HS-27A (cell line): ENCODE measurements around the gene CYP3A5.
"Not testable (repeated sequence)": the region's sequence is repeated elsewhere in the genome, so short reads cannot be mapped to it uniquely, and the experiment has no call there.

ENCODE experiments used
- DNase-seq: peaks from one replicate; pipeline ENCODE4 v3.0.0-alpha.2; 2012; ENCODE audit warnings: low read depth, missing footprints

The CYP3A5 gene

DNA sequence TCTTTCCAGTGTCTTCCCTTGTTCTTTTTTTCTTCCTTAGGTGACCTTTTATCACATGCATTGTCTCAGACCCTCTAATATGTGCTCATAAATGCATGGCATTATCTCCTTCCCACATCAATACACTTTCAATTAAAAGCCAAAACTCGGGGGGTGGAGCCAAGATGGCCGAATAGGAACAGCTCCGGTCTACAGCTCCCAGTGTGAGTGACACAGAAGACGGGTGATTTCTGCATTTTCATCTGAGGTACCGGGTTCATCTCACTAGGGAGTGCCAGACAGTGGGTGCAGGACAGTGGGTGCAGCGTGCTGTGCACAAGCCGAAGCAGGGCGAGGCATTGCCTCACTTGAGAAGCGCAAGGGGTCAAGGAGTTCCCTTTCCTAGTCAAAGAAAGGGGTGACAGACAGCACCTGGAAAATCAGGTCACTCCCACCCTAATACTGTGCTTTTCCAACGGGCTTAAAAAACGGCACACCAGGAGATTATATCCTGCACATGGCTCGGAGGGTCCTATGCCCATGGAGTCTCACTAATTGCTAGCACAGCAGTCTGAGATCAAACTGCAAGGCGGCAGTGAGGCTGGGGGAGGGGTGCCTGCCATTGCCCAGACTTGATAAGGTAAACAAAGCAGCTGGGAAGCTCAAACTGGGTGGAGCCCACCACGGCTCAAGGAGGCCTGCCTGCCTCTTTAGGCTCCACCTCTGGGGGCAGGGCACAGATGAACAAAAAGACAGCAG lies 6.2 kb upstream of the CYP3A5 start:
- not testable (repeated sequence) for DNase-seq

DNA sequence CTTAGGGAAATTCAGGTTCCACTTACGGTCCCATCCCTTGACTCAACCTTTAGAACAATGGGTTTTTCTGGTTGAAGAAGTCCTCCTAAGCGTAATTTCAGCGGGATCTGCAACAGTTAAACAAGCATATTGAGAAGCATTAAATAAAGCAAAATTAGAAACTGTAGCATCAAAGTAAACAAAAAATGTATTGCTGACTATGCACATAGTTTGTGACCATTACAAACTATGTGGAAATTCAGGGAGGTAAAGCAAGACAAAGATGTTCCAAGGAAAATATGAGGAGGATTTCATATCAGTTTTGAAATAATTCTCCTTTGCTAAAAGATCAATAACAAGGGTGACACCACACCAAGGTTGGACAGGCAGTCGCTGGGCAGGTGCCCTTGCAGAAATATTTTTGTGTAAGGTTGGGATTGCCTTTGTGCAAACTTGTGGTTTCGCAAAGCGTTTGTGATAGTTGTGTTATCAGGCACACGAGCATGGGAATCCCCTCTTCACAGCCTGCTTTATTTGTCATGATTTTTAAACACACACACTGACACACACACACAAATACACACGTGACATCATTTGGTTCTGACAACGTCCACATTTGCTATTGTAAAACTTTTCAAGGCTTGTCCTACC lies 5.4 kb upstream of the CYP3A5 start:
- DNase-seq: no peak

DNA sequence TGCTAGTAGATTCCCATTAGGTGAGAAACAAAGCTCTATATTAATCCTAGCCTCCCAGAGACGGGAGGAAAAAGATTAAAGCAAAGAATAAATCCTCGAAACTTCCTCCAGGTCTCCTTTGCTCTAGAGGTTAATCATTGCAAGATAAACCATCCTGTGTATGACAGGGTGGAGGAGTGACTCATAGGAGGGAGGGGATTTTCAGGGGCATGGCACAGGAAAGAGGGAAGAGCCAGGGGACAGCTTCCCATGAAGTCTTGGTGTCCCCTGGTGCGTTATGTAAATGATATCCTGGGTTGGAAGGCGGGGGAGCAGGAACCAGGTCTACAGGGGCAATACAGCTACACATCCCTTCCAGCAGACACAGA lies 780 bp downstream of the CYP3A5 start:
- DNase-seq: no peak

DNA sequence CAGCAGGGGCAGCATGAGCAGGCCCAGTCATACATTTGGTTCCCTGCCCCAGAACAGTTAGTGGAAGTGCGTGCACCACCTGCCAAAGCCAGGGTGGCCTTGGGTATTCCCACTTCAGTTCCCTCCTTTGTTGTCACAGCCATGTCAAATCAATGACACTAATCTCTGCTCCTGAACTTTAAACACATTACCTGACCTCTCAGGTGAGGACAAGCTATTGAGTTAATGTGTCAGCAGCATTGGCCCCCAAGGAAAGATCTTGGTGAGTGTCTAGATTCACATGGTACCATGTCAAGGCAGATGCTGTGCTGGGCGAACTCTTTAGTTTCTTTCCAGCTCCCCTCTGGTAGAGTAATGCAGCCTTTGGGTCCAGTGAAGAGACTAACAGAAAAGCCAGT lies 2.1 kb downstream of the CYP3A5 start:
- DNase-seq: no peak

GRCh38 chr7:99677013-99677647 lies 2.7 kb downstream of the CYP3A5 start:
- DNase-seq: no peak

GRCh38 chr7:99674995-99675742 lies 4.6 kb downstream of the CYP3A5 start:
- no peak for DNase-seq

DNA sequence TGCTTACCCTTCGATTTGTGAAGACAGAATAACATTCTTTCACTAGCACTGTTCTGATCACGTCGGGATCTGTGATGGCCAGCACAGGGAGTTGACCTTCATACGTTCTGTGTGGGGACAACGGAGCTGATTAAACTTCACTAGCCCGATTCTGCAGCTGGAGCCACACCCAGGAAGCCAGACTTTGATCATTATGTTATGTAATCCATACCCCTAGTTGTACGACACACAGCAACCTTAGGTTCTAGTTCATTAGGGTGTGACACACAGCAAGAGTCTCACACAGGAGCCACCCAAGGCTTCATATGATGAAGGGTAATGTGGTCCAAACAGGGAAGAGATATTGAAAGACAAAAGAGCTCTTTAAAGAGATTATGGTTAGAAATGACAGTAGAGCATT lies 7.2 kb downstream of the CYP3A5 start:
- DNase-seq: no peak

- no peak for DNase-seq
Observed at GRCh38 chr7:99669782-99670181, 10.0 kb downstream of the CYP3A5 start.

DNA sequence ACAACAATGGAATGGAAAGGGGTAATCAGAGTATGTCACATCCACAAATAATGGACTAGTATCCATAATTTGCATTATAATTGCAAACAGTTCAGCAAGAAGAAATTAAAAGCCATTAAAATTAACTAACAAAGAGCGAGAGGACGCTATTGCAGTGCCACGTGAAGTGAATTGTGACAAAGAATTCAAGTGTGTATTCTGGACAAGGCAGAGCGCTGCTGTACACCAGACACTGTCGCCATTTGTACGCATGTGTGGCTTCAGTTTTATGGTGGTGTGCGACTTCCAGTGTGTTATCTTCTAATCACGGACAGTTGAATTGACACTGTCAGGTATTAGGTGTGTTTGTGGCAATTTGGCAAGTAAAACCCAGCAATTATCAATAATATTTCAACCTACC lies 11.3 kb downstream of the CYP3A5 start:
- DNase-seq: no peak

DNA sequence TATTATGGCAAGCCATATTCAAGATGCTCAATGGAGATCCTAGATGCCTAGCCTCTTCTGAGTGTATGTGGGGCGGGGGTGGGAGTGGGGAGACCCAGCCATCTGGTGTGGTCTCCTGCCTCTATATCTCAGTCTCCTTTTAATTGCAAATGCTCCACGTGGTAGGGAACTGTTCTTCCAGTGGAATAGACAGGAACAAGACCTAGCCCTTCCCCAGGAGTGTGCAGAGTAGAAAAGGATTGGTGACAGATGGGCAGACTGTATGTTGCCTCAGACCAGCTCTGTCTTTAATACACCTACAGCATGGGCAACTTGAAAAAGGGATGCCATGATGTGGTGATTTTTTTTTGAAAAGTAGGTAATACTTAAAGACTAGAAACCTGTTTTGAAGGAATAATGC lies 12.6 kb downstream of the CYP3A5 start:
- no peak for DNase-seq

DNA sequence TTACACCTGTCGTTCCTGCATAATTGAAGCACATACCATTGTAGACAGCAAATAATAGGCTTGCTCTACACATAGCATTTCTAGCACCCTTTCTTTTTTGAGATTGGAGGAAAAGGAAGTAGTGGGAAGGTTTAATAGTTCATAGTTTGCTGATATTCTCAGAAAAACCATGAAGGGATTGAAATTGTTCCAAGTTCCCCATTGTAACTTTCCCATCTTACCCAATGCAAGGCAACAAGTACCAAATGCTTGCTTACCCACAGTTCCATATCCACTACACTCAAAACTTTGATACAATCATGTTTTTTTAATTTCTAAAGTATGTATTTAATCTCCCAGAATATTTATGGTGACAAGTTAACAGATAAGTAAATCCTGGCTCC lies 13.8 kb downstream of the CYP3A5 start:
- no peak for DNase-seq

DNA sequence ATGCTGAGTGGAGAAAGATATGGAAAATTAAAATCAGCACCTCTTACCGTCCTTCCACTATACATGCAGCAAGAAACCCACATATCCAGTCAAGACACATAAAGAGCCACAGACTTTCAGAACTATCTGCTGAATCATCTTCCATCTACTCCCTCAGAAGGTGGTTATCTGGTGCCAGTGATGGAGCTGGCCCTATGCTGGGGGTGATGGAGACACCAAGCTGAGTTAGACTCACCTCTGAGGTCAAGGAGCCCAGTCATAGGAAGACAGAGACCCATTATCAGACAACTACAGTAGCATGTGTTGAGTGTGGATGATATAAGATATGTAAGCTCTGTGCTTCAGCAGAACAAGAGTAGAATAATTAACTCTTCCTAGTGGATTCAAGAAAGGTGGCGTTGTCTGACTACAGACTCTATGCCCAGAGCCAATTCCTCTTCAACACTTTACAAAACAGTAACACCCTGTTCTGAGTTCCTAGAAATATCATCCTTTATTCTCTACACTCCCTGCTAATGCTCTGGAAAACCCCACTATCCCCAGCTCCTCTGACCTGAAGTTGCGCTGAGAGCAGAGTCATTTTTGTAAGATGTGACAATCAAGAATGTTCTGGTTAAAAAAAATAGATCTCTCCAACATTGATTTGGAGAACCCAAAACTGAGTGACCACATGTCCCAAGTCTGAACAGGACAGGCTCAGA lies 14.3 kb downstream of the CYP3A5 start:
- DNase-seq: no peak

- not testable (repeated sequence) for DNase-seq
Observed at GRCh38 chr7:99657879-99658278, 21.9 kb downstream of the CYP3A5 start.

- not testable (repeated sequence) for DNase-seq
Observed at GRCh38 chr7:99654626-99655025, 25.2 kb downstream of the CYP3A5 start.

- no peak for DNase-seq
Observed at GRCh38 chr7:99653754-99654153, 26.0 kb downstream of the CYP3A5 start.

DNA sequence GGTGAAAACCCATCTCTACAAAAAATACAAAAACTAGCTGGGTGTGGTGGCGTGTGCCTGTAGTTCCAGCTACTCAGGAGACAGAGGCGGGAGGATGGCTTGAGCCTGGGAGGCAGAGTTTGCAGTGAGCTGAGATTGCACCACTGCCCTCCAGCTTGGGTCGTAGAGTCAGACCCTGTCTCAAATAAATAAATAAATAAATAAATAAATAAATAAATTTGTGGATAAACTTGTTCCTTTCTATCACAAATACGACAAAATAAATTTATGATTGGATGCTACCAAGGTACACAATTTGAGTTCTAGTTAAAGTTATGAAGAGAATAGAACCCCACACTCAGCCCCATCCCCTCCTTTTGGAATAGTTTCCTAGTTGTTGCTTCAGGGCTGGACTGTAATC lies 26.5 kb downstream of the CYP3A5 start:
- not testable (repeated sequence) for DNase-seq

GRCh38 chr7:99652671-99653070 lies 27.1 kb downstream of the CYP3A5 start:
- DNase-seq: no peak

DNA sequence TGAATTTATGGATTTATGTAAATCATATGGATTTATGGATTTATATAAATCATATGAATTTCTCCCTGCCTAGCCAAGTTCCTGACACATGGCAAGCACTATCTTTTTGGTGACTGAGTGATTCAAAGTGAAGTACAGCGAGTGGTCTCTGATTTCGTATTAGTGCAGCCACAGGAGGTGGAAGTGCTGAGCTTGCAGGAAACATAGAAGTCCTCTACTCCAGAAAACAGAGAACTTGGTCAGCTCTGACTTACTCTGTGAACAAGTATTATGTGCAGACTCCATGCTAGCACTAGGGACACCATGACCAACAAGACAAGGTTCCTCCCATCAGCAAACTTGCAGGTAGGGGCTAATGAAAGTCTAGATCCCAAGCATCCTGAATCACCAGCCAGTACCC lies 28.5 kb downstream of the CYP3A5 start:
- DNase-seq: no peak

- DNase-seq: no peak
Observed at GRCh38 chr7:99648843-99649242, 31.0 kb downstream of the CYP3A5 start.

DNA sequence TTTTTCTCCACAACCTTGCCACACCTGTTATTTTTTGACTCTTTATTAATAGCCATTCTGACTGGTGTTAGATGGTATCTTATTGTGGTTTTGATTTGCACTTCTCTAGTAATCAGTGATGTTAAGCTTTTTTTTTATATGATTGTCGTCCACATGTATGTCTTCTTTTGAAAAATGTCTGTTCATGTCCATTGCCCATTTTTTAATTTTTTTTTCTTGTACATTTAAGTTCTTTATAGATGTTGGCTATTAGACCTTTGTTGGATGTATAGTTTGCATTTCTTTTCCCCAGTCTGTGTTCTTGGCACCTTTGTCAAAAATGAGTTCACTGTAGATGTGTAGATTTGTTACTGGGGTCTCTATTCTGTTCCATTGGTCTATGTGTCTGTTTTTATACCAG lies 34.2 kb downstream of the CYP3A5 start:
- no peak for DNase-seq

DNA sequence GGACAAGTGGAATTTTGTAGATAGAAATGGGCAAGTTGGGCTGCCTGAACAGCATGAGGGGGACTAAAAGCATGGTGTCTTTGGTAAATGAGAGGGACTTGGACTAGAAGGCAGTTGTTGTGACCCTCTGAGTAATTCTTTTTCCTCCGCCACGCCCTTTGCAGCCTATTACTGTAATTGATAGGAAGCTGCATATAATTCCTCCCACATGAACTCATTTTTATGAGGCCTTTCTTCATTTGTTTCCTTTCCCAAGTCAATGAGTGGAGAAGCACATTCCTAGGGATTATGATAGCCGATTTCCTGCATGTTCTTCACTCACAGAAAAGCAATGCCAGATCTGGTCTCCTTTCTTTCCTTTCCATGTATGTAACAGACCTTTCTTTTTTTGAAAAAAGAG lies 35.4 kb downstream of the CYP3A5 start:
- no peak for DNase-seq

GRCh38 chr7:99643464-99643863 lies 36.3 kb downstream of the CYP3A5 start:
- DNase-seq: no peak
